ENCODE results near the gene AP2A2. TPM values are rescaled to one million over a fixed set of nuclear protein-coding genes. Genes with fewer than 3 reads are reported as not detected.
"Not testable (repeated sequence)": the region's sequence is repeated elsewhere in the genome, so short reads cannot be mapped to it uniquely, and the experiment has no call there.

The AP2A2 gene
- total RNA-seq, 1 donor from 2014 or later: 63.2 TPM

GRCh38 chr11:954392-955153 lies 28.9 kb downstream of the AP2A2 start:
- H3K9me3 Mint-ChIP-seq: peaks cover 4% of the 10 kb centered on the region
- intact Hi-C loops (cut with micrococcal nuclease): no loop called here
- H3K4me1 Mint-ChIP-seq (ENCODE audit: low read depth): peaks cover 5% of the 10 kb centered on the region
- H3K27me3 Mint-ChIP-seq (ENCODE audit: low read depth): no peaks in the 10 kb centered on the region
- peaks cover 8% of the 10 kb centered on the region for H3K36me3 Mint-ChIP-seq (ENCODE audit: low read depth)
- peak overlapping the region; percentile 0 for H3K27ac Mint-ChIP-seq
- H3K4me3 Mint-ChIP-seq (ENCODE audit: low read depth): no peak overlapping the region
- DNase-seq (ENCODE audit: low spot score): no peak

DNA sequence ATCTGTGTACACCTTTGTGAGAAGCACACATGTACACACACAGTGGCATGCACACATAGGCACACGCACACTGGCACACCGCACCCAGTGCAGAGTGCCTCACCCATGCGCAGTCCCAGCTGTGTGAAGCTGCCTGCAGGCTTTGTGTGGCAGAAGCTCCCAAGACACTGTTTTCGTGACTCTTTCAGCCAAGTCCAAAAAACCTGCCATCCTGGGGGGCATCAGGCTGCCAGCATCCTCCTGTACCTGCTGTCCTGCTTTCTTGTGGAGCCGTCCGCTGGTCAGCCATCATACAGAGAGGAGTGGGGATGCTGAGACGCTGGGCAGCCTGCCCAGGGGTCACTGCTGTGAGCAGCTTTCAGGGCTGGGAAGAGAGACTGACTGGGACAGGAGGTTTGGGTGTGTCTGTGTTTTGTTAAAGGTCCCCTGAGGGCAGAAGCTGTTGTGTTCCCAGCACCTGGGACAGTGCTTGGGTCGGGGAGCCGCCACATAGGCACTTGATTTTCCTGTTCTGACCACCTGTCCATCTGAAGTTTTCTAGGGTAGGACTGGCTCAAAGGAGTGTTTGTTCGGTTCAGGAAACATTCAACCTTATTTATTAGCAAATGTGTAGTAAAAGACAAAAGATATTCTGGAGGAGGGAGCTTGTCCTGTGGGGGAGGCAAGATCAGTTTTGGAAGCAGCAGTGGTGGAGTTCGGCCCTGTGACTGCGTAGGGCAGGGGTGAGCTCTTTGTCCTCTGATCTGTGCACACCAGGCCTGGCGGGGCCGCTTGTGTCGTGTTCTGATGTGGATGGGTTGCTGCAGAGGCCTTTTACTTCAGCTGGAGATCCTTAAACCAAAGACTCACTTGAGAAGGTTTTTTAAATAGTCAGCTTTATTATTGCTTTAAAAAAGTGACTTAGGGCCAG lies 29.7 kb downstream of the AP2A2 start:
- H3K27ac Mint-ChIP-seq: no peak overlapping the region
- peaks cover 5% of the 10 kb centered on the region for H3K4me1 Mint-ChIP-seq (ENCODE audit: low read depth)
- intact Hi-C loops (cut with micrococcal nuclease): no loop called here
- H3K9me3 Mint-ChIP-seq: no peaks in the 10 kb centered on the region
- H3K4me3 Mint-ChIP-seq (ENCODE audit: low read depth): no peak overlapping the region
- H3K36me3 Mint-ChIP-seq (ENCODE audit: low read depth): peaks cover 4% of the 10 kb centered on the region
- no peak for DNase-seq (ENCODE audit: low spot score)
- H3K27me3 Mint-ChIP-seq (ENCODE audit: low read depth): no peaks in the 10 kb centered on the region

- intact Hi-C loops (cut with micrococcal nuclease): no loop called here
- no peaks in the 10 kb centered on the region for H3K27me3 Mint-ChIP-seq (ENCODE audit: low read depth)
- H3K36me3 Mint-ChIP-seq (ENCODE audit: low read depth): peaks cover 13% of the 10 kb centered on the region
- no peak for DNase-seq (ENCODE audit: low spot score)
- no peak overlapping the region for H3K27ac Mint-ChIP-seq
- H3K4me3 Mint-ChIP-seq (ENCODE audit: low read depth): no peak overlapping the region
- H3K9me3 Mint-ChIP-seq: no peaks in the 10 kb centered on the region
- peaks cover 5% of the 10 kb centered on the region for H3K4me1 Mint-ChIP-seq (ENCODE audit: low read depth)
These were observed 31.7 kb downstream of the AP2A2 start for GRCh38 chr11:957212-957920.

GRCh38 chr11:958101-958500 lies 32.4 kb downstream of the AP2A2 start:
- no peak for DNase-seq (ENCODE audit: low spot score)
- no peaks in the 10 kb centered on the region for H3K9me3 Mint-ChIP-seq
- peaks cover 5% of the 10 kb centered on the region for H3K4me1 Mint-ChIP-seq (ENCODE audit: low read depth)
- no peak overlapping the region for H3K27ac Mint-ChIP-seq
- H3K4me3 Mint-ChIP-seq (ENCODE audit: low read depth): no peak overlapping the region
- H3K27me3 Mint-ChIP-seq (ENCODE audit: low read depth): no peaks in the 10 kb centered on the region
- peaks cover 13% of the 10 kb centered on the region for H3K36me3 Mint-ChIP-seq (ENCODE audit: low read depth)
- intact Hi-C loops (cut with micrococcal nuclease): no loop called here

GRCh38 chr11:959027-959426 lies 33.4 kb downstream of the AP2A2 start:
- H3K9me3 Mint-ChIP-seq: no peaks in the 10 kb centered on the region
- H3K27me3 Mint-ChIP-seq (ENCODE audit: low read depth): no peaks in the 10 kb centered on the region
- H3K36me3 Mint-ChIP-seq (ENCODE audit: low read depth): peaks cover 20% of the 10 kb centered on the region
- DNase-seq (ENCODE audit: low spot score): no peak
- intact Hi-C loops (cut with micrococcal nuclease): no loop called here
- H3K4me3 Mint-ChIP-seq (ENCODE audit: low read depth): no peak overlapping the region
- no peak overlapping the region for H3K27ac Mint-ChIP-seq
- peaks cover 5% of the 10 kb centered on the region for H3K4me1 Mint-ChIP-seq (ENCODE audit: low read depth)

DNA sequence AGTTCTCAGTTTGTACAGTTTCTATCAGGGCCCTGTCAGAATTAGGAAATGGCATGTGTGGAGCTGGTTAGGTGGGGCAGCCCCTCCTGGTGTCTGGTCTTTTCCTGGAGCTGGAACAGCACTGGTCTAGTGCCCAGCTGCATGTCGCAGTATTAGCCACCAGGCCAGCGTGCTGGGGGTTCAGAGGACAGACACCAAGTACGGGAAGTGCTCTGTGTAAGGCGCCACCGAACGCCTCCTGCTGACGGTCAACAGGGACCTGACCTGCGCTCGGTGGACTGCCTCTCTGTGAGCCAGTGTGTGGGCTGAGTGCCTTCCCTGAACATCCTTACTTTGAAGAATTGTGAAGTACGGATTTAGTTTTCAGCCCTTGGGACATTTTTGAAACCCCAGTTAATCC lies 33.9 kb downstream of the AP2A2 start:
- H3K36me3 Mint-ChIP-seq (ENCODE audit: low read depth): peaks cover 25% of the 10 kb centered on the region
- H3K4me1 Mint-ChIP-seq (ENCODE audit: low read depth): peaks cover under 1% of the 10 kb centered on the region
- intact Hi-C loops (cut with micrococcal nuclease): no loop called here

GRCh38 chr11:961310-961920 lies 35.7 kb downstream of the AP2A2 start:
- DNase-seq (ENCODE audit: low spot score); H3K27ac Mint-ChIP-seq; intact Hi-C loops (cut with micrococcal nuclease); H3K4me3 Mint-ChIP-seq (ENCODE audit: low read depth); H3K4me1 Mint-ChIP-seq (ENCODE audit: low read depth); H3K27me3 Mint-ChIP-seq (ENCODE audit: low read depth); H3K9me3 Mint-ChIP-seq: not testable (repeated sequence)
- peaks cover 31% of the 10 kb centered on the region for H3K36me3 Mint-ChIP-seq (ENCODE audit: low read depth)

More for the DNA sequence above, 33.9 kb downstream of the AP2A2 start:
- no peaks in the 10 kb centered on the region for H3K27me3 Mint-ChIP-seq (ENCODE audit: low read depth)
- no peak for DNase-seq (ENCODE audit: low spot score)
- no peak overlapping the region for H3K27ac Mint-ChIP-seq
- H3K4me3 Mint-ChIP-seq (ENCODE audit: low read depth): no peak overlapping the region
- H3K9me3 Mint-ChIP-seq: no peaks in the 10 kb centered on the region

DNA sequence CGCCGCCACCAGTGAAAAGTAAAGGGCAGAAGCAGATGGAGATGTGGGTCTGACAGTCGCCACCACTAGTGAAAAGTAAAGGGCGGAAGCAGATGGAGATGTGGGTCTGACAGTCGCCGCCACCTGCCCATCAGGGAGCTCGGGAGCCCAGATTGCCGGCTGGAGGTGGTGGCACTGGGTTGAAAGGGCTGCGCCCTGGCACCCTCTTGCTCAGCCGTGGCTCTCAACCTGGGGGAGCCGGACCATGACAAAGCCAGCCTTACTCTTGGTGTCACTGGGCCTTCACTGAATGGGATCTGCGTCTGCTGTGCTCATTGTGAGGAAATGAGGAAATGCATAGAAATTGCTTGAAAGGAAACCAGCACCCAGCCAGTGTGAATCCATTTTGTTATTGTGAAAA lies 36.3 kb downstream of the AP2A2 start:
- Mint-ChIP-seq H3K9me3 (no peaks in the 10 kb centered on the region), H3K27ac (no peak overlapping the region), H3K27me3 (ENCODE audit: low read depth) (no peaks in the 10 kb centered on the region), H3K4me1 (ENCODE audit: low read depth) (peaks cover 5% of the 10 kb centered on the region), H3K4me3 (ENCODE audit: low read depth) (no peak overlapping the region), H3K36me3 (ENCODE audit: low read depth) (peaks cover 31% of the 10 kb centered on the region)
- no peak for DNase-seq (ENCODE audit: low spot score)
- intact Hi-C loops (cut with micrococcal nuclease): no loop called here

DNA sequence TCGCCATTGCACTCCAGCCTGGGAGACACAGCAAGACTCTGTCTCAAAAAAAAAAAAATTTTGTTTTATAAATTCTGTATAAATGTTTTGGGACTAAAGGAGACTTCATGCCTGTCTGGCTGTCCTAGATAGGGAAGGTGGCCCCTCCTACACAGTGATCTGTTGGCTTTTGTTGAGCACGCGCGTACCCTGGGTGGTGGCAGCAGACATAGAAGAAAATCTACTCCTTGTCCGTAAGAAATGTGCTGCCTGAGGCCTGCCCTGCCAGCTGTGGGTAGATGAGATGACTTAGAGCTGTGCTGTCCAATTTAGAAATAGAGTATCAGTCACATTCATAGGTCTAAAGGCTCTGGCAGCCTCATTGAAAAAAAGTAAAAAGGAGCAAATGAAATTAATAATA lies 37.0 kb downstream of the AP2A2 start:
- intact Hi-C loops (cut with micrococcal nuclease): no loop called here
- no peaks in the 10 kb centered on the region for H3K9me3 Mint-ChIP-seq
- H3K27me3 Mint-ChIP-seq (ENCODE audit: low read depth): no peaks in the 10 kb centered on the region
- H3K4me1 Mint-ChIP-seq (ENCODE audit: low read depth): peaks cover 5% of the 10 kb centered on the region
- DNase-seq (ENCODE audit: low spot score): no peak
- no peak overlapping the region for H3K4me3 Mint-ChIP-seq (ENCODE audit: low read depth)
- no peak overlapping the region for H3K27ac Mint-ChIP-seq
- H3K36me3 Mint-ChIP-seq (ENCODE audit: low read depth): peaks cover 31% of the 10 kb centered on the region

GRCh38 chr11:963852-964251 lies 38.2 kb downstream of the AP2A2 start:
- Mint-ChIP-seq H3K4me1 (ENCODE audit: low read depth) (peaks cover 5% of the 10 kb centered on the region), H3K36me3 (ENCODE audit: low read depth) (peaks cover 28% of the 10 kb centered on the region), H3K27me3 (ENCODE audit: low read depth) (no peaks in the 10 kb centered on the region), H3K4me3 (ENCODE audit: low read depth) (no peak overlapping the region), H3K9me3 (no peaks in the 10 kb centered on the region), H3K27ac (no peak overlapping the region)
- intact Hi-C loops (cut with micrococcal nuclease): no loop called here
- DNase-seq (ENCODE audit: low spot score): no peak

- intact Hi-C loops (cut with micrococcal nuclease): no loop called here
- no peak overlapping the region for H3K27ac Mint-ChIP-seq
- H3K4me1 Mint-ChIP-seq (ENCODE audit: low read depth): peaks cover 12% of the 10 kb centered on the region
- no peaks in the 10 kb centered on the region for H3K27me3 Mint-ChIP-seq (ENCODE audit: low read depth)
- H3K9me3 Mint-ChIP-seq: no peaks in the 10 kb centered on the region
- no peak overlapping the region for H3K4me3 Mint-ChIP-seq (ENCODE audit: low read depth)
- H3K36me3 Mint-ChIP-seq (ENCODE audit: low read depth): peaks cover 32% of the 10 kb centered on the region
- no peak for DNase-seq (ENCODE audit: low spot score)
These were observed 39.6 kb downstream of the AP2A2 start for GRCh38 chr11:965206-965775.

- Mint-ChIP-seq H3K9me3 (no peaks in the 10 kb centered on the region), H3K36me3 (ENCODE audit: low read depth) (peaks cover 31% of the 10 kb centered on the region), H3K4me3 (ENCODE audit: low read depth) (no peak overlapping the region), H3K27ac (no peak overlapping the region), H3K27me3 (ENCODE audit: low read depth) (no peaks in the 10 kb centered on the region), H3K4me1 (ENCODE audit: low read depth) (peaks cover 22% of the 10 kb centered on the region)
- no peak for DNase-seq (ENCODE audit: low spot score)
- intact Hi-C loops (cut with micrococcal nuclease): no loop called here
These were observed 42.5 kb downstream of the AP2A2 start for GRCh38 chr11:967995-968751.
